Right ventricle myocardium inferior (tissue), 1 donor: ENCODE measurements around the gene GEN1. TPM values are rescaled to one million over a fixed set of nuclear protein-coding genes. Genes with fewer than 3 reads are reported as not detected.

ENCODE experiments used
- ATAC-seq: fragments of 200-7000 bp; cut with Tn5 transposase; one replicate; pipeline ENCODE4 v1.9.1; 2020; ENCODE audit warnings: mild to moderate bottlenecking, moderate library complexity
- DNase-seq: peaks from one replicate; pipeline ENCODE4 v3.0.0; 2021; ENCODE audit errors: missing footprints
- intact Hi-C: fragments of 100-400 bp; cut with DNase I; formaldehyde crosslinking; loops from one replicate; pipeline ENCODE4 v1.11.0; 2022
- total RNA-seq: library from RNA; stranded (reverse); fragmentation: NEBNext Ultra II Directional; extraction: Animal tissue kit (Norgen Biotek cat#: 25700); gene quantifications from one replicate; pipeline ENCODE4 v1.2.1, GENCODE V29; 2021
- donor health status: DM: no; HTN: yes; CAD: no; lungs with severe emphysema.

Gene GEN1
- total RNA-seq, 1 donor from 2014 or later, result 3.3 TPM

- ATAC-seq (no peak), DNase-seq (no peak)
- intact Hi-C loops, result no loop called here
These were observed 37.8 kb downstream of the GEN1 start for GRCh38 chr2:17791817-17792130.

GRCh38 chr2:17792515-17792914 is 38.6 kb downstream of the GEN1 start:
- no peak for DNase-seq
- ATAC-seq, result no peak
- intact Hi-C loops, result no loop called here

GRCh38 chr2:17793296-17793695 is 39.4 kb downstream of the GEN1 start:
- ATAC-seq, result no peak
- DNase-seq, result no peak
- intact Hi-C loops, result no loop called here

- no peak for ATAC-seq
- no peak for DNase-seq
- intact Hi-C loops, result no loop called here
These were observed 39.9 kb downstream of the GEN1 start for GRCh38 chr2:17793803-17794354.

- DNase-seq (no peak), ATAC-seq (no peak)
- intact Hi-C loops, result no loop called here
These were observed 41.4 kb downstream of the GEN1 start for GRCh38 chr2:17795309-17795708.

- ATAC-seq (no peak), DNase-seq (no peak)
- intact Hi-C loops, result no loop called here
These were observed 44.4 kb downstream of the GEN1 start for GRCh38 chr2:17798338-17798737.

- intact Hi-C loops, result no loop called here
- ATAC-seq (peak; percentile 75), DNase-seq (no peak)
These were observed 45.6 kb downstream of the GEN1 start for GRCh38 chr2:17799301-17800120.

- ATAC-seq (peak; percentile 81), DNase-seq (no peak)
- intact Hi-C loops, result no loop called here
These were observed 46.3 kb downstream of the GEN1 start for GRCh38 chr2:17800219-17800618.

GRCh38 chr2:17800693-17801458 is 46.9 kb downstream of the GEN1 start:
- no peak for DNase-seq
- ATAC-seq, result no peak
- intact Hi-C loops, result no loop called here

- intact Hi-C loops, result no loop called here
- DNase-seq (no peak), ATAC-seq (no peak)
These were observed 49.6 kb downstream of the GEN1 start for GRCh38 chr2:17803497-17803896.

GRCh38 chr2:17804358-17804757 is 50.4 kb downstream of the GEN1 start:
- DNase-seq, result no peak

GRCh38 chr2:17805166-17805565 is 51.2 kb downstream of the GEN1 start:
- intact Hi-C loops, result no loop called here
- DNase-seq (no peak), ATAC-seq (no peak)

More at GRCh38 chr2:17804358-17804757, 50.4 kb downstream of the GEN1 start:
- intact Hi-C loops, result no loop called here
- no peak for ATAC-seq

- ATAC-seq (no peak), DNase-seq (peak; percentile 66)
- intact Hi-C loops, result no loop called here
These were observed 51.9 kb downstream of the GEN1 start for GRCh38 chr2:17805717-17806363.

- DNase-seq, result no peak
- peak; percentile 12 for ATAC-seq
- intact Hi-C loops, result no loop called here
These were observed 59.2 kb downstream of the GEN1 start for GRCh38 chr2:17813010-17813741.

- ATAC-seq, result peak; percentile 76
- no peak for DNase-seq
- intact Hi-C loops, result no loop called here
These were observed 60.0 kb downstream of the GEN1 start for GRCh38 chr2:17813742-17814473.

GRCh38 chr2:17814601-17815000 is 60.7 kb downstream of the GEN1 start:
- ATAC-seq, result no peak
- intact Hi-C loops, result no loop called here
- no peak for DNase-seq

- ATAC-seq (no peak), DNase-seq (no peak)
- intact Hi-C loops, result no loop called here
These were observed 61.7 kb downstream of the GEN1 start for GRCh38 chr2:17815468-17816184.
